ENCODE data around the gene SPATA13. TPM values are rescaled to one million over a fixed set of nuclear protein-coding genes. Genes with fewer than 3 reads are reported as not detected.

Gene SPATA13
- total RNA-seq, 2 donors from 2014 or later, result 101 to 112 TPM

- peaks cover 50% of the 10 kb centered on the region for H3K27me3 Mint-ChIP-seq
- peaks cover 6% of the 10 kb centered on the region for H3K36me3 Mint-ChIP-seq (ENCODE audit: low read depth)
- DNase-seq, result no peak
- no peaks in the 10 kb centered on the region for H3K9me3 ChIP-seq (ENCODE audit: control insufficient read depth, low read length, poor library complexity, severe bottlenecking)
- H3K4me1 Mint-ChIP-seq, result peaks cover 6% of the 10 kb centered on the region
- ATAC-seq, result no peak
- H3K4me3 Mint-ChIP-seq, result no peak overlapping the region
- H3K27ac Mint-ChIP-seq, result no peak overlapping the region
These were observed 13.0 kb upstream of the SPATA13 start for GRCh38 chr13:24147570-24147963.

- H3K9me3 ChIP-seq (ENCODE audit: control insufficient read depth, low read length, poor library complexity, severe bottlenecking), result no peaks in the 10 kb centered on the region
- Mint-ChIP-seq H3K4me1 (peaks cover 5% of the 10 kb centered on the region), H3K4me3 (no peak overlapping the region), H3K36me3 (ENCODE audit: low read depth) (peaks cover 9% of the 10 kb centered on the region), H3K27ac (no peak overlapping the region), H3K27me3 (peaks cover 58% of the 10 kb centered on the region)
- ATAC-seq (no peak), DNase-seq (no peak)
These were observed 11.9 kb upstream of the SPATA13 start for GRCh38 chr13:24148414-24149235.

- Mint-ChIP-seq H3K27me3 (peaks cover 55% of the 10 kb centered on the region), H3K4me1 (peaks cover 3% of the 10 kb centered on the region), H3K36me3 (ENCODE audit: low read depth) (peaks cover 7% of the 10 kb centered on the region), H3K4me3 (no peak overlapping the region), H3K27ac (no peak overlapping the region)
- DNase-seq (no peak), ATAC-seq (no peak)
- H3K9me3 ChIP-seq (ENCODE audit: control insufficient read depth, low read length, poor library complexity, severe bottlenecking), result no peaks in the 10 kb centered on the region
These were observed 11.1 kb upstream of the SPATA13 start for GRCh38 chr13:24149246-24150032.

GRCh38 chr13:24150572-24150971 is 9.9 kb upstream of the SPATA13 start:
- H3K27me3 Mint-ChIP-seq, result peaks cover 44% of the 10 kb centered on the region
- H3K4me3 Mint-ChIP-seq, result no peak overlapping the region
- peaks cover 7% of the 10 kb centered on the region for H3K36me3 Mint-ChIP-seq (ENCODE audit: low read depth)
- no peaks in the 10 kb centered on the region for H3K9me3 ChIP-seq (ENCODE audit: control insufficient read depth, low read length, poor library complexity, severe bottlenecking)
- no peak for ATAC-seq
- DNase-seq, result no peak
- no peak overlapping the region for H3K27ac Mint-ChIP-seq
- H3K4me1 Mint-ChIP-seq, result peaks cover 2% of the 10 kb centered on the region

GRCh38 chr13:24151864-24152263 is 8.7 kb upstream of the SPATA13 start:
- Mint-ChIP-seq H3K4me1 (no peaks in the 10 kb centered on the region), H3K4me3 (no peak overlapping the region), H3K36me3 (ENCODE audit: low read depth) (peaks cover 7% of the 10 kb centered on the region), H3K27me3 (peaks cover 41% of the 10 kb centered on the region), H3K27ac (no peak overlapping the region)
- ATAC-seq, result no peak
- DNase-seq, result no peak
- H3K9me3 ChIP-seq (ENCODE audit: control insufficient read depth, low read length, poor library complexity, severe bottlenecking), result no peaks in the 10 kb centered on the region

GRCh38 chr13:24152292-24153214 is 8.0 kb upstream of the SPATA13 start:
- peaks cover 41% of the 10 kb centered on the region for H3K27me3 Mint-ChIP-seq
- H3K9me3 ChIP-seq (ENCODE audit: control insufficient read depth, low read length, poor library complexity, severe bottlenecking), result no peaks in the 10 kb centered on the region
- H3K36me3 Mint-ChIP-seq (ENCODE audit: low read depth), result peaks cover 7% of the 10 kb centered on the region
- ATAC-seq (peak; percentile 39), DNase-seq (no peak)
- H3K4me3 Mint-ChIP-seq, result peak overlapping the region; percentile 13
- H3K27ac Mint-ChIP-seq, result peak overlapping the region; percentile 44
- H3K4me1 Mint-ChIP-seq, result no peaks in the 10 kb centered on the region

- Mint-ChIP-seq H3K4me3 (no peak overlapping the region), H3K36me3 (ENCODE audit: low read depth) (peaks cover 7% of the 10 kb centered on the region), H3K27me3 (peaks cover 40% of the 10 kb centered on the region), H3K4me1 (no peaks in the 10 kb centered on the region), H3K27ac (peak overlapping the region; percentile 44)
- ATAC-seq, result no peak
- no peak for DNase-seq
- H3K9me3 ChIP-seq (ENCODE audit: control insufficient read depth, low read length, poor library complexity, severe bottlenecking), result no peaks in the 10 kb centered on the region
These were observed 7.2 kb upstream of the SPATA13 start for GRCh38 chr13:24153347-24153746.

- ATAC-seq, result no peak
- Mint-ChIP-seq H3K27me3 (peaks cover 32% of the 10 kb centered on the region), H3K4me1 (no peaks in the 10 kb centered on the region), H3K27ac (no peak overlapping the region), H3K36me3 (ENCODE audit: low read depth) (peaks cover 6% of the 10 kb centered on the region), H3K4me3 (no peak overlapping the region)
- DNase-seq, result no peak
- H3K9me3 ChIP-seq (ENCODE audit: control insufficient read depth, low read length, poor library complexity, severe bottlenecking), result no peaks in the 10 kb centered on the region
These were observed 6.4 kb upstream of the SPATA13 start for GRCh38 chr13:24153979-24154701.

GRCh38 chr13:24159357-24159756 is 1.2 kb upstream of the SPATA13 start:
- DNase-seq, result no peak
- peaks cover 9% of the 10 kb centered on the region for H3K4me1 Mint-ChIP-seq
- no peak overlapping the region for H3K27ac Mint-ChIP-seq
- no peak for ATAC-seq
- peaks cover 2% of the 10 kb centered on the region for H3K36me3 Mint-ChIP-seq (ENCODE audit: low read depth)
- H3K4me3 Mint-ChIP-seq, result no peak overlapping the region
- peaks cover 17% of the 10 kb centered on the region for H3K27me3 Mint-ChIP-seq
- no peaks in the 10 kb centered on the region for H3K9me3 ChIP-seq (ENCODE audit: control insufficient read depth, low read length, poor library complexity, severe bottlenecking)

GRCh38 chr13:24161010-24161775 is 673 bp downstream of the SPATA13 start:
- DNase-seq (peak; percentile 15 to 23 (median 19)), ATAC-seq (peak; percentile 55)
- Mint-ChIP-seq H3K4me3 (peak overlapping the region; percentile 91), H3K4me1 (peaks cover 9% of the 10 kb centered on the region), H3K27ac (no peak overlapping the region), H3K27me3 (peaks cover 17% of the 10 kb centered on the region), H3K36me3 (ENCODE audit: low read depth) (peaks cover 2% of the 10 kb centered on the region)
- no peaks in the 10 kb centered on the region for H3K9me3 ChIP-seq (ENCODE audit: control insufficient read depth, low read length, poor library complexity, severe bottlenecking)

GRCh38 chr13:24161980-24162525 is 1.5 kb downstream of the SPATA13 start:
- Mint-ChIP-seq H3K36me3 (ENCODE audit: low read depth) (peaks cover 2% of the 10 kb centered on the region), H3K27ac (no peak overlapping the region)
- no peak for DNase-seq

More at GRCh38 chr13:24161980-24162525, 1.5 kb downstream of the SPATA13 start:
- no peaks in the 10 kb centered on the region for H3K9me3 ChIP-seq (ENCODE audit: control insufficient read depth, low read length, poor library complexity, severe bottlenecking)
- no peak for ATAC-seq
- H3K4me1 Mint-ChIP-seq, result peaks cover 9% of the 10 kb centered on the region
- peak overlapping the region; percentile 91 for H3K4me3 Mint-ChIP-seq
- peaks cover 17% of the 10 kb centered on the region for H3K27me3 Mint-ChIP-seq
